ENCODE results near the gene TM4SF5. TPM values are rescaled to one million over a fixed set of nuclear protein-coding genes. Genes with fewer than 3 reads are reported as not detected.

The TM4SF5 gene
- polyA plus RNA-seq, 1 donor from 2014 or later: not detected

- Histone ChIP-seq H3K79me2 (replicated peaks; ENCODE audit: insufficient read depth, low read length) (no peaks in the 10 kb centered on the region), H3K4me3 (ENCODE audit: low read length) (no peak overlapping the region)
- TF ChIP-seq MXI1 (conservative IDR thresholded peaks at IDR 0.05; ENCODE audit: poor library complexity, severe bottlenecking): no peak
Measured at GRCh38 chr17:4811471-4811870, 39.8 kb downstream of the TM4SF5 start.

GRCh38 chr17:4812690-4813089, 41.0 kb downstream of the TM4SF5 start:
- Histone ChIP-seq H4K20me1 (ENCODE audit: insufficient read depth) (no peaks in the 10 kb centered on the region), H3K4me3 (ENCODE audit: low read length) (no peak overlapping the region), H3K9me2 (ENCODE audit: insufficient read depth, low read length) (no peaks in the 10 kb centered on the region), H3K27ac (ENCODE audit: low read length) (no peak overlapping the region), H3K9ac (ENCODE audit: low read length) (no peak overlapping the region), H3F3A (ENCODE audit: insufficient read depth, low read length, poor library complexity, severe bottlenecking) (no peaks in the 10 kb centered on the region), H3K79me2 (replicated peaks; ENCODE audit: insufficient read depth, low read length) (no peaks in the 10 kb centered on the region), H3K4me2 (ENCODE audit: low read length) (no peak overlapping the region), H2AFZ (ENCODE audit: low read depth, low read length) (no peak overlapping the region), H3K36me3 (ENCODE audit: insufficient read depth, low read length) (no peaks in the 10 kb centered on the region), H3K27me3 (ENCODE audit: insufficient read depth, low read depth, low read length) (peaks cover 1% of the 10 kb centered on the region), H3K9me3 (ENCODE audit: low read length) (no peaks in the 10 kb centered on the region)
- no peak for TF ChIP-seq RAD21 (conservative IDR thresholded peaks at IDR 0.05)

More at GRCh38 chr17:4811471-4811870, 39.8 kb downstream of the TM4SF5 start:
- Histone ChIP-seq H3K4me2 (ENCODE audit: low read length) (no peak overlapping the region), H3F3A (ENCODE audit: insufficient read depth, low read length, poor library complexity, severe bottlenecking) (no peaks in the 10 kb centered on the region), H3K9ac (ENCODE audit: low read length) (no peak overlapping the region), H3K9me3 (ENCODE audit: low read length) (no peaks in the 10 kb centered on the region), H3K9me2 (ENCODE audit: insufficient read depth, low read length) (no peaks in the 10 kb centered on the region), H3K36me3 (ENCODE audit: insufficient read depth, low read length) (no peaks in the 10 kb centered on the region), H3K27ac (ENCODE audit: low read length) (no peak overlapping the region), H4K20me1 (ENCODE audit: insufficient read depth) (no peaks in the 10 kb centered on the region), H2AFZ (ENCODE audit: low read depth, low read length) (no peak overlapping the region), H3K27me3 (ENCODE audit: insufficient read depth, low read depth, low read length) (peaks cover 5% of the 10 kb centered on the region)

DNA sequence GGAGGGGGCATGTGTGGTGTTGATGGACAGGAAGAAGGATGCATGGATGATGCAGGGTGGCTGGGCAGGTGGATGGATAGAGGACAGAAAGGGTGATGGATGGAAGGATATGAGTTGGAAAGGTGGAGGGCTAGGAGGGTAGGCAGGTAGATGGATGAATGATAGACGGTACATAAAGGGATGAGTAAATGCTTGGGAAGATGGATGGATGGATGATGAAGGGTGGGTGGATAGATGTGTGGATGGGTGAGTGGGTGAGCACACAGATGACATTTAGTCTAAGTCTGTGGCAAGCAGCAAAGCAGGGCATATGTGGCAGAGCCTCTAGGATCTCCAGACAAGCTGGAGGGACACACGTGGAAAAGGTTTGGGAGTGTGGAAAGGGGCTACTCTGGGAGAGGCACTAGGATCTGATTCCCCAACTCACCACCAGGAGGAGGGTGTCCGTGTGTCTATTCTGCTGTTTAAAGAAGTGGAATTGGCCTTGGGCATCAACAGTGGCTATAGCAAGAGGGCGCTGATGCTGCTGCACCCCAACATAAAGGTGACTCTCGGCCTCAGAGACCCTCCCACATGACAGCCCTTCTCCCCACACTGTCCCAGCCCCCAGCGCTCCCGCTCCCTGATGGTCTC, 43.5 kb downstream of the TM4SF5 start:
- Histone ChIP-seq H3K27ac (ENCODE audit: low read length) (no peak overlapping the region), H3K79me2 (replicated peaks; ENCODE audit: insufficient read depth, low read length) (no peaks in the 10 kb centered on the region), H3K9me2 (ENCODE audit: insufficient read depth, low read length) (no peaks in the 10 kb centered on the region), H3K9ac (ENCODE audit: low read length) (no peak overlapping the region), H3K27me3 (ENCODE audit: insufficient read depth, low read depth, low read length) (no peaks in the 10 kb centered on the region), H3K9me3 (ENCODE audit: low read length) (no peaks in the 10 kb centered on the region), H3K4me2 (ENCODE audit: low read length) (no peak overlapping the region), H4K20me1 (ENCODE audit: insufficient read depth) (no peaks in the 10 kb centered on the region), H3F3A (ENCODE audit: insufficient read depth, low read length, poor library complexity, severe bottlenecking) (no peaks in the 10 kb centered on the region), H3K36me3 (ENCODE audit: insufficient read depth, low read length) (no peaks in the 10 kb centered on the region), H3K4me3 (ENCODE audit: low read length) (no peak overlapping the region), H2AFZ (ENCODE audit: low read depth, low read length) (no peak overlapping the region)
- TF ChIP-seq MXI1 (conservative IDR thresholded peaks at IDR 0.05; ENCODE audit: poor library complexity, severe bottlenecking): no peak
- TF ChIP-seq, protein P1, sequence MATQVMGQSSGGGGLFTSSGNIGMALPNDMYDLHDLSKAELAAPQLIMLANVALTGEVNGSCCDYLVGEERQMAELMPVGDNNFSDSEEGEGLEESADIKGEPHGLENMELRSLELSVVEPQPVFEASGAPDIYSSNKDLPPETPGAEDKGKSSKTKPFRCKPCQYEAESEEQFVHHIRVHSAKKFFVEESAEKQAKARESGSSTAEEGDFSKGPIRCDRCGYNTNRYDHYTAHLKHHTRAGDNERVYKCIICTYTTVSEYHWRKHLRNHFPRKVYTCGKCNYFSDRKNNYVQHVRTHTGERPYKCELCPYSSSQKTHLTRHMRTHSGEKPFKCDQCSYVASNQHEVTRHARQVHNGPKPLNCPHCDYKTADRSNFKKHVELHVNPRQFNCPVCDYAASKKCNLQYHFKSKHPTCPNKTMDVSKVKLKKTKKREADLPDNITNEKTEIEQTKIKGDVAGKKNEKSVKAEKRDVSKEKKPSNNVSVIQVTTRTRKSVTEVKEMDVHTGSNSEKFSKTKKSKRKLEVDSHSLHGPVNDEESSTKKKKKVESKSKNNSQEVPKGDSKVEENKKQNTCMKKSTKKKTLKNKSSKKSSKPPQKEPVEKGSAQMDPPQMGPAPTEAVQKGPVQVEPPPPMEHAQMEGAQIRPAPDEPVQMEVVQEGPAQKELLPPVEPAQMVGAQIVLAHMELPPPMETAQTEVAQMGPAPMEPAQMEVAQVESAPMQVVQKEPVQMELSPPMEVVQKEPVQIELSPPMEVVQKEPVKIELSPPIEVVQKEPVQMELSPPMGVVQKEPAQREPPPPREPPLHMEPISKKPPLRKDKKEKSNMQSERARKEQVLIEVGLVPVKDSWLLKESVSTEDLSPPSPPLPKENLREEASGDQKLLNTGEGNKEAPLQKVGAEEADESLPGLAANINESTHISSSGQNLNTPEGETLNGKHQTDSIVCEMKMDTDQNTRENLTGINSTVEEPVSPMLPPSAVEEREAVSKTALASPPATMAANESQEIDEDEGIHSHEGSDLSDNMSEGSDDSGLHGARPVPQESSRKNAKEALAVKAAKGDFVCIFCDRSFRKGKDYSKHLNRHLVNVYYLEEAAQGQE (IDR thresholded peaks at IDR 0.05; ENCODE audit: borderline replicate concordance): no peak
- TF ChIP-seq, protein P2, sequence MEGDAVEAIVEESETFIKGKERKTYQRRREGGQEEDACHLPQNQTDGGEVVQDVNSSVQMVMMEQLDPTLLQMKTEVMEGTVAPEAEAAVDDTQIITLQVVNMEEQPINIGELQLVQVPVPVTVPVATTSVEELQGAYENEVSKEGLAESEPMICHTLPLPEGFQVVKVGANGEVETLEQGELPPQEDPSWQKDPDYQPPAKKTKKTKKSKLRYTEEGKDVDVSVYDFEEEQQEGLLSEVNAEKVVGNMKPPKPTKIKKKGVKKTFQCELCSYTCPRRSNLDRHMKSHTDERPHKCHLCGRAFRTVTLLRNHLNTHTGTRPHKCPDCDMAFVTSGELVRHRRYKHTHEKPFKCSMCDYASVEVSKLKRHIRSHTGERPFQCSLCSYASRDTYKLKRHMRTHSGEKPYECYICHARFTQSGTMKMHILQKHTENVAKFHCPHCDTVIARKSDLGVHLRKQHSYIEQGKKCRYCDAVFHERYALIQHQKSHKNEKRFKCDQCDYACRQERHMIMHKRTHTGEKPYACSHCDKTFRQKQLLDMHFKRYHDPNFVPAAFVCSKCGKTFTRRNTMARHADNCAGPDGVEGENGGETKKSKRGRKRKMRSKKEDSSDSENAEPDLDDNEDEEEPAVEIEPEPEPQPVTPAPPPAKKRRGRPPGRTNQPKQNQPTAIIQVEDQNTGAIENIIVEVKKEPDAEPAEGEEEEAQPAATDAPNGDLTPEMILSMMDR (IDR thresholded peaks at IDR 0.05; ENCODE audit: poor library complexity, severe bottlenecking): no peak
- no peak for TF ChIP-seq RAD21 (conservative IDR thresholded peaks at IDR 0.05)
- no peak for TF ChIP-seq EP300 (conservative IDR thresholded peaks at IDR 0.05; ENCODE audit: poor library complexity, severe bottlenecking)
- TF ChIP-seq SMC3 (conservative IDR thresholded peaks at IDR 0.05; ENCODE audit: poor library complexity): no peak
- no peak for TF ChIP-seq POLR2AphosphoS5 (IDR thresholded peaks at IDR 0.05)
- TF ChIP-seq EZH2 (IDR thresholded peaks at IDR 0.05; ENCODE audit: borderline replicate concordance, insufficient read depth, low read length, poor library complexity, severe bottlenecking): no peak
- no peak for TF ChIP-seq TAF1 (IDR thresholded peaks at IDR 0.05; ENCODE audit: low read depth)
